IMR-90 (cell line): Measurements from ENCODE around the gene CTNND2. TPM values are rescaled to one million over a fixed set of nuclear protein-coding genes. Genes with fewer than 3 reads are reported as not detected.

Experiments
- ATAC-seq: fragments of 200-7000 bp; cut with Tn5 transposase; 2 replicates; pipeline ENCODE4 v1.9.1; 2020; ENCODE audit warnings: low read depth, mild to moderate bottlenecking, moderate library complexity
- BruUV-seq: library from RNA; stranded (reverse); fragments of 400-500 nt; replicated peaks from 2 replicates; lab custom pipeline; 2021; lab: Mats Ljungman, UMichigan
- CTCF ChIA-PET: fragments of 300-600 bp; formaldehyde crosslinking; extraction: SDS; loops from one replicate; lab custom pipeline; 2021; ENCODE audit warnings: antibody characterized with exemption; lab: Yijun Ruan, JAX
- POLR2A ChIA-PET: fragments of 300-600 bp; sonication (Branson Sonifier 250); formaldehyde crosslinking; loops from one replicate; lab custom pipeline; 2022; ENCODE audit warnings: antibody characterized with exemption; ENCODE audit not compliant: unreplicated experiment; lab: Charles Lee
- DNase-seq: peaks from one replicate; pipeline ENCODE4 v3.0.0; 2013
- H2AFZ ChIP-seq: replicated peaks from 2 replicates; pipeline ENCODE3; 2013; ENCODE audit warnings: low read length, mild to moderate bottlenecking; ENCODE audit not compliant: poor library complexity
- H2AK5ac ChIP-seq: 2 replicates; pipeline ENCODE4 v1.6.1; 2013; ENCODE audit warnings: low read depth, low read length, inconsistent platforms
- H2AK9ac ChIP-seq: replicated peaks from 2 replicates; pipeline ENCODE3; 2013; ENCODE audit warnings: mild to moderate bottlenecking, low read depth, low read length, moderate library complexity; ENCODE audit not compliant: poor library complexity
- H2BK120ac ChIP-seq: 2 replicates; pipeline ENCODE4 v1.6.1; 2013; ENCODE audit warnings: low read depth, low read length, inconsistent platforms
- H2BK15ac ChIP-seq: 3 replicates; pipeline ENCODE4 v1.6.1; 2013; ENCODE audit warnings: low read depth, low read length, inconsistent platforms
- H2BK20ac ChIP-seq: 2 replicates; pipeline ENCODE4 v1.6.1; 2013; ENCODE audit warnings: low read depth, mild to moderate bottlenecking, inconsistent platforms, low read length, moderate library complexity
- H2BK5ac ChIP-seq: 2 replicates; pipeline ENCODE4 v1.6.1; 2013; ENCODE audit warnings: mild to moderate bottlenecking, low read depth, low read length, inconsistent platforms; ENCODE audit not compliant: poor library complexity, severe bottlenecking
- H3K14ac ChIP-seq: replicated peaks from 2 replicates; pipeline ENCODE4 v1.6.1; 2013; ENCODE audit warnings: low read depth, low read length, inconsistent platforms
- H3K18ac ChIP-seq: 2 replicates; pipeline ENCODE4 v1.6.1; 2013; ENCODE audit warnings: low read depth, low read length, control low read depth
- H3K23ac ChIP-seq: 2 replicates; pipeline ENCODE4 v1.6.1; 2013; ENCODE audit warnings: low read depth, low read length, inconsistent platforms
- H3K27ac ChIP-seq: 2 replicates; pipeline ENCODE4 v1.5.1; 2013; ENCODE audit warnings: mild to moderate bottlenecking, control low read depth, low read length; ENCODE audit not compliant: insufficient read depth
- H3K27me3 ChIP-seq: 2 replicates; pipeline ENCODE4 v1.6.1; 2013; ENCODE audit warnings: low read length; ENCODE audit not compliant: control insufficient read depth, insufficient read depth
- H3K36me3 ChIP-seq: 2 replicates; pipeline ENCODE4 v1.6.1; 2013; ENCODE audit warnings: low read length, mixed read lengths; ENCODE audit not compliant: control insufficient read depth, insufficient read depth
- H3K4ac ChIP-seq: 2 replicates; pipeline ENCODE4 v1.6.1; 2013; ENCODE audit warnings: low read depth, low read length, inconsistent platforms
- H3K4me1 ChIP-seq: 2 replicates; pipeline ENCODE4 v1.6.1; 2013; ENCODE audit warnings: low read length, mixed read lengths; ENCODE audit not compliant: control insufficient read depth, insufficient read depth
- H3K4me2 ChIP-seq: 2 replicates; pipeline ENCODE4 v1.6.1; 2013; ENCODE audit warnings: low read depth, mild to moderate bottlenecking, control low read depth, low read length, moderate library complexity
- H3K4me3 ChIP-seq: 2 replicates; pipeline ENCODE4 v1.5.1; 2013; ENCODE audit warnings: low read depth, mild to moderate bottlenecking, control low read depth, low read length, moderate library complexity; ENCODE audit not compliant: insufficient read depth
- H3K56ac ChIP-seq: 2 replicates; pipeline ENCODE4 v1.6.1; 2013; ENCODE audit warnings: low read length, inconsistent platforms; ENCODE audit not compliant: insufficient read depth; ENCODE audit errors: extremely low read depth
- H3K79me1 ChIP-seq, 2 experiments: 2 replicates each; pipeline ENCODE4 v1.6.1; 2013; ENCODE audit warnings: low read length in 2 of 2, inconsistent platforms in 1 of 2, low read depth in 1 of 2
- H3K9ac ChIP-seq: 2 replicates; pipeline ENCODE4 v1.6.1; 2013; ENCODE audit warnings: low read depth, low read length, control low read depth
- H3K9me1 ChIP-seq: 2 replicates; pipeline ENCODE4 v1.6.1; 2013; ENCODE audit warnings: low read length, inconsistent platforms; ENCODE audit not compliant: insufficient read depth
- H3K9me3 ChIP-seq: 2 replicates; pipeline ENCODE4 v1.6.1; 2013; ENCODE audit warnings: low read length; ENCODE audit not compliant: control insufficient read depth, insufficient read depth
- H4K20me1 ChIP-seq: 2 replicates; pipeline ENCODE4 v1.6.1; 2013; ENCODE audit warnings: low read length, inconsistent platforms; ENCODE audit not compliant: insufficient read depth
- H4K5ac ChIP-seq: 2 replicates; pipeline ENCODE4 v1.6.1; 2013; ENCODE audit warnings: mild to moderate bottlenecking, low read depth, low read length, control low read depth
- H4K8ac ChIP-seq, 2 experiments: 2 replicates each; pipeline ENCODE4 v1.6.1; 2013; ENCODE audit warnings: low read depth in 2 of 2, low read length in 2 of 2, control low read depth in 1 of 2, inconsistent platforms in 1 of 2
- H4K91ac ChIP-seq: 2 replicates; pipeline ENCODE4 v1.6.1; 2013; ENCODE audit warnings: low read depth, low read length, inconsistent platforms; ENCODE audit not compliant: insufficient read depth
- CHD1 ChIP-seq: IDR thresholded peaks from 2 replicates; pipeline ENCODE4 v1.6.1; 2012; ENCODE audit warnings: low read depth, low read length, improper control_type of control experiment
- WGBS, 2 experiments: methylation state at CpG; one replicate each; pipeline versions ENCODE4 v1.1.5 to v1.1.7; 2013; ENCODE audit warnings: missing lambda C conversion rate in 2 of 2; ENCODE audit not compliant: insufficient read length in 1 of 2; ENCODE audit errors: extremely low coverage in 2 of 2; 5-methylcytosine and 5-hydroxymethylcytosine counted together
- dilution Hi-C: fragments of 300-500 bp; cut with HindIII; formaldehyde crosslinking; loops from one replicate; pipeline ENCODE4 v1.14.3; 2018; ENCODE audit warnings: low sequenced_read_pairs; ENCODE audit not compliant: unreplicated experiment
- in situ Hi-C: fragments of 300-500 bp; cut with MboI; formaldehyde crosslinking; loops from 3 replicates; pipeline ENCODE4 v1.14.3; 2019; ENCODE audit warnings: low sequenced_read_pairs, inconsistent platforms, mixed read lengths
- intact Hi-C: fragments of 100-400 bp; cut with micrococcal nuclease; formaldehyde crosslinking; loops from 2 replicates; pipeline ENCODE4 v1.10.0; 2022
- polyA plus RNA-seq, 3 experiments: library from polyadenylated mRNA; depleted of rRNA; stranded (reverse); fragments of >200 nt; gene quantifications; 2 replicates each; pipeline ENCODE4 v1.2.3, GENCODE V29; 2012; ENCODE audit warnings: low replicate concordance in 1 of 3
- total RNA-seq: library from RNA; depleted of rRNA; stranded (reverse); fragments of >200 nt; gene quantifications from 2 replicates; pipeline ENCODE4 v1.2.3, GENCODE V29; 2012

Gene CTNND2
- total and polyA plus RNA-seq, 2 of the 4 experiments (the other 2 are of a cell fraction), result not detected

GRCh38 chr5:11239261-11240015 lies 664.8 kb downstream of the CTNND2 start:
- intact Hi-C loops, result no loop called here
- Histone ChIP-seq H3K4me2 (no peak overlapping the region), H3K23ac (no peak overlapping the region), H2BK15ac (no peak overlapping the region), H3K27ac (no peak overlapping the region), H2AFZ (no peak overlapping the region), H2BK5ac (no peak overlapping the region), H3K36me3 (no peaks in the 10 kb centered on the region), H3K14ac (no peak overlapping the region), H3K79me1 (no peaks in the 10 kb centered on the region), H2AK9ac (no peak overlapping the region), H2AK5ac (no peak overlapping the region), H3K4ac (no peak overlapping the region), H4K91ac (no peak overlapping the region), H3K9me1 (no peaks in the 10 kb centered on the region), H3K56ac (no peak overlapping the region), H4K5ac (no peak overlapping the region), H3K9me3 (peaks cover 3% of the 10 kb centered on the region; the same call in 1 of the 2 replicates), H3K18ac (no peak overlapping the region), H4K8ac (no peak overlapping the region), H2BK20ac (no peak overlapping the region), H3K4me1 (no peaks in the 10 kb centered on the region), H3K4me3 (no peak overlapping the region), H2BK120ac (no peak overlapping the region), H3K9ac (no peak overlapping the region), H3K27me3 (no peaks in the 10 kb centered on the region), H4K20me1 (no peaks in the 10 kb centered on the region)
- CTCF ChIA-PET, result no interaction called here
- TF ChIP-seq CHD1, result no peak
- ATAC-seq (no peak), DNase-seq (no peak)
- in situ Hi-C loops, result no loop called here
- dilution Hi-C loops, result no loop called here
- POLR2A ChIA-PET, result no interaction called here
- no TSS peak for BruUV-seq
- WGBS, 2 experiments, result 74% methylated on average over 8 of the region's 13 CpGs; no CpG with 5 or more reads in 1 of the 2 experiments
